HG03139 (cell line): Measurements from ENCODE around the gene MUSK.
A peak's percentile ranks its signal among the peaks of the same experiment; 100 is the strongest.

Source experiments
- ATAC-seq: cut with Tn5 transposase; IDR thresholded peaks from one replicate; pipeline ENCODE4 v1.9.1; 2021; ENCODE audit not compliant: unreplicated experiment

MUSK gene

DNA sequence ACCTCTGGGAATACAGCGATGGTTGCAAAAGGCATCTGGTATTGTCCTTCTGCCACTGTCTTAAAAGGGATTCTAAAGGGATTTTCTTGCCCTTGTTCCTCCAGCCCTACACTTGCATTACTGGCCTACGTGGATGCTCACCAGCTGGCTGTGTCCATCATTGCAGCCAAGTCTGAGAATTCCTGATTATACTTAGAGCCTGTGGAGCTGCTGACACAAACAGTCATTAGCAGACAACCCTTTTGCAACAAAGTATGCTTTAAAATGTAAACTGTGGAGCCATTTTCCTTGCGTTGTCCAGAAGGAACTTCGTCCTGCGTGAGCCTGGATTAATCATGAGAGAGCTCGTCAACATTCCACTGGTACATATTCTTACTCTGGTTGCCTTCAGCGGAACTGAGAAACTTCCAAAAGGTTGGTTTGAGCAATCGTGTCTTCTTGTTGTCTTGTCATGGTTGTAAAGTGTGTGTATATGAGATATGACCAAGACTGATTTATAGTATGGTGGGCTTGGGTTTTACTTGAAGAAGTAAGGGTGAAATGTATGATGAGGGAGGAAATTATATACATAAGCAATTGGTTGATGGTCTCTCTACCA lies at the start of gene MUSK:
TSS of gene MUSK (plus strand) at position 222 of the 598 bp plus-strand sequence. CDS start at position 336, 114 bp downstream.
- ATAC-seq: no peak

DNA sequence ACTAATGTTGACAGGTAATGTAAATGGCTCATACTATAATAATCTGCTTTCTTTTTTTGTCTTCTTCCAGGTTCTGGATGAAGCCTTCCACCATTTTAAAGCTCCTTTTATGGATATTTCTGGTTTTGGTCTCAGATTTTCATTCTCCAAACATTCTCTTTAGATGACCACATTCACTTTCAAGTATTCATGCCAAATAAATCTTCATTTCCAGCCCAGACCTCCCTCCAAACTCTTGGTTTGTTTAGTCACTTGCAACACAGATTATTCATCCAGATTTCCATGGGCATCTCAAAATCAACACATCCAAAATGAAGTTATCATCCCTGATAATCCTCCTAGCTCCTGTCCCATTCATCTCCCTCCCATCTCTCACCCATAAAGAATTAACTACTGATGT lies 48.8 kb upstream of the MUSK start:
- ATAC-seq: no peak

DNA sequence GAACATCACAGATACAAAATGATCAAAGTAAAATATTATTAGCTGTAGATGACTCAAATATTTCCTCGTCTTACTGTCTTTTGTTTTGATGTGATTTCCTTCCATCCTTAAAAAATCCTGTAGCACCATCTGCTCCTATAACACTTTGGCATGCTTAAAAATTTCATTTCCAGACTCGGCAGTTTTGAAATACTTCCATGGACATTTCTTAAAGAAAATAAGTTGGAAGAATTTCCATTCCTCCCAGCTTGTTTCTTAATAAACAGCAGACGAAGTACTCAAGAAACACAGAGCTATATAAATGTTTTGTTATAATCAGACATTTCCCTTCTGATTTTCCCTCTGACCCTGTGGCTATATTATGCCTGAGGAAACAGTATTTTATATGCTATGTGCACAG lies 47.9 kb upstream of the MUSK start:
- ATAC-seq: no peak

DNA sequence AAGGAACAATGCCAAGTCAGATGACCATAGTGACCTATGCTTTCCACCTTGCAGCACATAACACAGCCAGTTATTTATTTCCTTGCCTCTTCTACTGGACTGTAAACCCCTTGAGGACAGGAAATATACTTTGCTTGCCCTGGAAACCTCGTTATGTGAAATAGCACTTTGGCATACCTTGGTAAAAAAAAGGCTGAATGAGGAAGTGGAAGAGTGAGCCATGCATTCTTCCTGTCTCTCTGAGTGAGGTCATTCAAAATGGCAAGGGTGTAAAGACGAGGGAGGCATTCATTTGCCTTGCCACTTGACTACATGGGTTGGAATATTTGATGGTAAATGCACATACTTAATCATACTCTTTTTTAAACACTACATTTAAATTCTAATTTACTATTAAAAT lies 46.2 kb upstream of the MUSK start:
- no peak for ATAC-seq

DNA sequence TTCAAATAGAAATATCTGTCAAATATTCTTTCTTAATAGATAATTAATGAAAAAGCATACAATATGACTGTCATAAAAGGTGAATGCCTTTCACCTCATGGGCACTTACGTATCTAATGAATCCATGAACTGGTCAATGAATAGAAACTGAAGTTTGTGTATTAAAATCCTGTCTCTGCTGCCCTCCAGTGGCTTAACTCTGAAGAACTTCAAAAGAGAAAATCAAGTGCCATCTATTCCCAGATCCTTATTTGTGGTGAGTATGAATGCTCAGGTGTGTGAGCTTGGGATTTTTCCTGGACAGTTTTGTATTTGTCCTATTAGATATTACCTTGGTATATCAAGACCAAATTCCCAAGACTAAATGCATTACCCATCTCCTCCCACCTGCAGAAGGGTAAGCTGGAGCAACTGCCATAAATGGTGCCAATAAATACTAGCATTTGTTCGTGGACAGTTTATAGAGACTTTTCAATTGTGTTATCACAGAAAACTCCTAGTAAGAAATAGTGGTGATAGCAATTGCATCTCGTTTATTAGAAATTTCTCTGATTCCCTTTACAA lies 45.0 kb upstream of the MUSK start:
- ATAC-seq: no peak

DNA sequence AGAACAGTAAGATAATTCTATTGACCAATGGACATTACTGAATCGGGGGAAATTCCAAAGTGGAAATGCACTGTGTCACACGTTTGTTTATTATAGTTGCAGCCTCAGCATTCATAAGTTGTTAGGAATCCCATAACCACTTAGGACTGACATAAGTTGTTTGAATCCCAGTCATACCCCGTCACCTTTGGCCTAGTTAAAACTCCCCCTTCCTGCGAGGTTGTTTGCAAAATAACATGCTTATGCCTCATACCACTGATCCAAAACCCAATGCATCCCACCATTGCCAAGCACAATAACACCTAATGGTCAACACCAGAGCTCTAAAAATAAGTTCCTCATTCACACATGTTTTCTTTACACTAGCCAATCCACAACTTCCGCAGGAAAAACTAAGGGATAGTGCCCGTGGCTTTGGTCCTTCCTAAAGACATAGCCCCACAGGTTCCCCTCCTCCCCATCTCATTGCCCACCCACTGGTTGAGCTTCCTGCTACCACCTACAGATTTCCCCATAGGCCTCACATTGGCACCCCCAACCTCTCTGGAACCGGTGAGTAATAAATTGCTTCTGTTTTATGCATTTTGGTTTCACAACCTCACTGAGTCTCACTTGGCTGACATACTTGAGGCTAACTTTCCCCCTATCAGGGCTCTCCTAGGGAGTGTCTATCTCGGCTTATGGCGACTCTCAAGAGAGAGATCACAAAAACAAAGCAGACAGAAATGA lies 42.3 kb upstream of the MUSK start:
- peak; percentile 94 for ATAC-seq

DNA sequence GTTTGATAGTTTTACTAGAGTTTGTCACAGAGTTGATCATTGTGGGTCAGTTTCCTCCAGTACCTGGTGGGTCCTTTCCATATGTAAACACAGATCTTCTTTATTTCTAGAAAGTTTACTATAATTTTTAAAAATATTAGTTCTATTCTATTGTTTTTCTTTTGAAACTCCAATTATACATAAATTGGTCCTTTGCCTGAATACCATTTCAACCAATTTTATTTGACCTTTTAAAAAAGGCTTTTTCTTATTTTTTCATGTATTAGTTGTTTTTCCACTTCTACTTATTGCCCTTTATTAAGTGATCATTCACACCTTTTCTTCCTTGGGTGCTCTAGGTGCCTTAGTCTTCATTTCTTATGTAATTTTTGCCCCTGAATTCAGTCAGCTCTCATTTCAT lies 33.0 kb upstream of the MUSK start:
- no peak for ATAC-seq

DNA sequence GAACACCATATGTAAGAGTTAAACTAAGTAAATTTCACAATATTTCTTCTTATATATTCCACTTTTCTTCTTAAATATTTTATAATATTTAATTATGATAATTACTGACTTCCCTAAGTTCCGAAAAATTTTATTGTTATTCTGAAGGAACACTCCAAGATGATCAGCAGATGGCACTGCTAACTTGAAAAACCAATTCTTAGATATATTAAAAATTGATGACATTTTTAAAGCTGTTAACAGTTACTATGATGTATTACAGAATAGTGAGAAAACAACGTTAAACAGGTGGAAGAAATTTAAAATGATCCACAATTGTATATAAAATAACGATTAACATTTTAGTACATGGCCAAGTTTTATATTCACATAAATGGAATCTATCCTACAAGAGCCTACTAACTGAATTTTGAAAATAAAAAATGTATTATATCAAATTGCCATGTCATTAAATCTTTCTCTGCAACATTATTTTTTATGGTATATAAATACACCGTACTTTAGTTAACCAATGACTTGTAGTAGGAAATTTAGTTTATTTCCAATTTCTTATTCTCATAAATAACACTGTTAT lies 30.1 kb upstream of the MUSK start:
- no peak for ATAC-seq

DNA sequence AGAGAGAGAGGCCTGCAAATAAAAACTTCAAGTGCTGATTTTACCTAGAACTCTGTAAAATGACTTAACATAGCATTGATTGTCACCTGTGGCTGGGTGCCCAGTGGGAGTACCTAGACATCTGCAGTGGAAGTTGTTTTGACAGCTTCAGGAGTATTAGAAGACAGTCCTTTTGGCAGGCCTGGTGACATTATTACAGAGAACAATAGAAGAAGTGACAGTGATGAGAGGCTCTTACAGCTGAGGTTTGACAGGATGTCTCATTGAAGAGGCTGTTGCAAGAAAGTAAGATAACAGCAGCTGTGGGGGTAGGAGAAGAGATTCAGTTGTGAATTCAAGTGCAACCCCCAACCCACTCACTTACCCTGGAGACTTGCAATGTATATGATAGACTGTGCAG lies 27.9 kb upstream of the MUSK start:
- ATAC-seq: no peak

DNA sequence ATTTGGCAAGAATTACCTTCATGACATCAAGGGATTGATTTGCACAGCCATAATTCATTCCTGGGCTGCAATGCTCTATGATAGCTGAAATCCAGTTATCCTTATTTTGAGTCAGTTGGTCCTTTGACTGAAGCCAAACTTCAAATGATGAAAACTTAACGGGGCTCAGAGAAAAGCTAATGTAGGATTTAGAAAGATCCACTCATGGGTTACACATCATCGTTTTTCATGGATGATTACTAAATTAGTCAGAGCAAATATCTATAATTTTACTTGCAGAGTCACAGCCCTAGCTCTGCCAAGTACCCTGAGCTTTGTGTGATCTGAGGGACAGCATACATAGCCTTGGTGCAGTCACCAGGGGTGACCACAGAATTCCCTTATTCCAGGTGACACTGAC lies 27.3 kb upstream of the MUSK start:
- ATAC-seq: no peak

DNA sequence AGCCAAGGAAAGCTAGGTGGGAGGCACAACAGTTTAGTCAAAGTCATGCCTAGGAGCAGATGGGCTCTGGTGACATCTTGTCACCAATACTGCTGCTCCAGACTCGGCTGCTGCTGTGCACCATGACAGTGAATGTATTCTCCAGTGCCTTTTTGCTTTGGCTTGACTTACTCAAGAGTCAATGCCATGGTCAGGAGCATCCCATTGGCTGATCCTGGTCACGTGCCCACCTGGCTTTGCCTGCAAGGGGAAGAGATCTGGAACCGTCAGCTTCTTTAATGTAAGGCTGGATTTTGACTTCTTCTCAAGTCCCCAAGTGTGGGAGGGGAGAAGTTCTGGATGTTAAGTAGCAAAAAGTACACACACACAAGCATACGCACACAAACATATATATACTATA lies 19.9 kb upstream of the MUSK start:
- ATAC-seq: no peak

DNA sequence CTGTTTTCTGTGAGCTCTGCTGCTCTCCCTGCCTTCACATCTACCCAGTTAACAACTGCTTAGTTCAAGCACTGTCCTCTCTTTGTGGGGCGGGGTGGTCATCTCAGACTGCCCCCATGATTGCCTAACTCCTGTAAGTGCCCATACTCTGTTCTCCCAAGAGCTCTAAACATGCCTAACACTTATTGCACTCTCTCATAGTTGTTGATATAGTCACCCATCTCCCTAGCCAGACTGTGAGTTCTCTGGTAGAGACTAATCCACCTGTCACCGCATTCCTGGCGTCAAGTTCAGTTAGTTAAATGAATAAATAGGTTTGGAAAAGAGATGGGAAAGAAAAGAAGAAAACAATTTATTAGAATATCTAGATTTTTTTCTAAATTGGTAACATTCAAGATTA lies 18.3 kb upstream of the MUSK start:
- no peak for ATAC-seq

DNA sequence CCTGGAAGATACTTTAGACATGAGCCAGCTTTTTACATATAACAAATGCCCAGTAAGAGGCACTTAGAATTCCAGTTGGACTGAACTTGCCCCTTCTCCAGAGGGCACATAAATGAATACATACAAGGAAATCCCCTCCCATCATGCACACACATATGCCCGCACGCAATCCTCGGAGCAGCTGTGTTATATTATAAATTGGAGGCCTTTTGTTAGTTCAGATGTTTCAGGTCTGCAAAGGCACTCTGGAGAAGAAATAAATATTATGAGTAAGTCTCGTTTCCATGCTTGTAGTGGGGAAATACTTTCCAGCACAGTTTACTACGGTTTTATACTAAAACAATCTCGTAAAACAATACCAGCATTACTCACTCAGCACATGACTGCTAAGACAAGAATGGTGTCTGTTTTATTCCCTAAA lies 17.6 kb upstream of the MUSK start:
- ATAC-seq: no peak

DNA sequence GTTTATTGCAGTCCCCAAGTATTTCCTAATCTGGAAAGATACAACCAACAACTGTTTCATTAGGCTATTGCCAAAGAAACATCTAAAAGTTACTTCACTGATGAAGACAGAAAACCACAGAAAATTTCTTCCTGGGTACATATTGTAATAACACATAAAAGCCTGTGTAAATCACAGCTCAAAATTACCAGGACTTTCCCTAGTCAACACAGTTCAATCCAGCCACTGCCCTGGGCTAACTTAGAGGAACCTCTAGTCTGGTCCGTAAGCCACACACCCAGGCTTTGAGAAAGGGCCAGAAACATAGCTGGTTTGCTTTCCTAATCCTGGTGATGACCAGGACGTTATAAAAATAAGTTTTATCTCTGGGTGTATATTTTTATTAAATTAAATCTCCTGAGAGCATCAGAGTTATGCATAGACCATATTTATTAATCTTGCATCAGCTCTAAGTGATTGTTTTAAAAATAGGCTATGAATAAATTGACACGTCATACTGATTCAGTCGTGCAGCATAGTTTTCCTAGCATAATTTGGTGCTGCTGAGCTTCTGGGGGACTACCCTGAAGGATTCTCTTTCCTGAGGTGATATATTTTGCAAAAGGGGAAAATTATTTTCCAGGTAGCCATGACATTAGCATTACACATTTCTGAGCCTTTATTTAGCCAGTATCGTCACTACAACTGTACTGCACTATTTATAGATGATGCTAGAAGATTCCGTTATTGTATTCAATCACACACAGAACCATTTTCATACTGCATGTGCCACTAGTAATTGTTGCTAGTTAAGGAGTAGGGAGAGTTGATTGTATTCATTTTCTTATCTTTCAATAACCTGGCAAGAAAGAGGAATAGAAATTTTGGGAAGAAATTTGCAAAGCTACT lies 12.6 kb upstream of the MUSK start:
- no peak for ATAC-seq

DNA sequence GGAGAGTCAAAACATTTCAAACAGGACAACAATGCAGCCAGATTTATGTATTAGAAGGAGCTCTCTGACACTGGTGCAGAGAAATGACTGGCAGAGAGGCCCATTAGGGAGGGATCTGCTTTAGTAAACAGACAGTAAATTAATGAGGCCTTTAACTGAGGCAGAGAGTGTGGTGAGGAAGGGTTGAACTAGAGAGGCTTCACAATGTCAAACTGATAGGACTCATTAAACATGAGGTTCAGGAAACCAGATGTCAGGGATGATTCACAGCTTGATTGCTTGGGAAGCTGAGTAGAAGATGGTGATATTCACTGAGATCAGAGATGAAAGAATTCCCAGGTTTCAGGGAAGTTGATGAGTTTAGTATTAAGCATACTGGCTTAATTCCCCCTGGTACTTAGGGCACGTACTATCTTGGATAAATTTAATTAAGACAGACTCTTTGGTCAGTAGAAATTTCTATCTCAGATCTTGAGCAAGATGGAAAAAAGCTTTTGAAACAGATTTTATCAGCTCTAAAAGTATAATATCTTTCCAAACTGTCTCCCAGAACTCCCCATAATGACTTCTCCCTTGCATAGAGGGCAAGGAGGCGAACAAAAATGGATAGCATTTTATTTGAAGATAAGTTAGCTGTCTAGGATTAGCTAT lies 8.6 kb upstream of the MUSK start:
- ATAC-seq: no peak

DNA sequence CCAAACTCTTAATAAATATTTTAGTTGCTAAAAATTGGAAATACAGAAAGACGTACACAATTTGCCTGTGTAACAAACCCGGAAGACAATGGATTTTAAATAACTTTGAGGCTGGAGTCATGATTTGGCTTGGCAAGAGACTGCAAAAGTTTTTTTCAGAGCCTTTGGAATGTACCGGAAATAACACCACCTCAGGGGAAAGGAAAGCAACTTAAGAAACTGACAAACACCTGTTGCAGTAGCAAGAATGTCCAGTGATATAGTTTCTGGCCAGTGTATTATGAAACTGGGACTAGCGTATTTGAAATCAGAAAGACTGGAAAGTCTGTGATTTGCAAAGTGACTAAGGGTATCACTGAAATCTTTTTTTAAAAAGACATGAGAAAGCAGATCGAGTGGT lies 842 bp downstream of the MUSK start:
- no peak for ATAC-seq

DNA sequence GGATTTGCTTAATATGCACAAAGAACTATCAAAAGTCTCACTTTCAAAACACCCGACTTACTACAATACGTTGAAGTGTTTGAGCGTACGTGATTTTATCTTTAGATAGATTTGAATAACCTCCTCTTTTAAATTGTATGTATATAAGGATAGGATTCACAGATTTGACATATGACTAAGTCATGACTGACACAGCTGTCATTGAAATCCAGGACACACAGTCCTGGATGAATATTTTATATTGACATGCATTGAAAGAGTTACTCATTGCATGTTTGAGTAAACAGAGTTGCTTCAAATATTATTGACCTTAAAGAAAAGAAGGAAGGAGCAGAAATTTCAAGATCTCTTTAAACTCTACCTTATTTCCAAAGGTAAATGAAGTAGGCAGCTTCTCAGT lies 3.3 kb downstream of the MUSK start:
- ATAC-seq: no peak

DNA sequence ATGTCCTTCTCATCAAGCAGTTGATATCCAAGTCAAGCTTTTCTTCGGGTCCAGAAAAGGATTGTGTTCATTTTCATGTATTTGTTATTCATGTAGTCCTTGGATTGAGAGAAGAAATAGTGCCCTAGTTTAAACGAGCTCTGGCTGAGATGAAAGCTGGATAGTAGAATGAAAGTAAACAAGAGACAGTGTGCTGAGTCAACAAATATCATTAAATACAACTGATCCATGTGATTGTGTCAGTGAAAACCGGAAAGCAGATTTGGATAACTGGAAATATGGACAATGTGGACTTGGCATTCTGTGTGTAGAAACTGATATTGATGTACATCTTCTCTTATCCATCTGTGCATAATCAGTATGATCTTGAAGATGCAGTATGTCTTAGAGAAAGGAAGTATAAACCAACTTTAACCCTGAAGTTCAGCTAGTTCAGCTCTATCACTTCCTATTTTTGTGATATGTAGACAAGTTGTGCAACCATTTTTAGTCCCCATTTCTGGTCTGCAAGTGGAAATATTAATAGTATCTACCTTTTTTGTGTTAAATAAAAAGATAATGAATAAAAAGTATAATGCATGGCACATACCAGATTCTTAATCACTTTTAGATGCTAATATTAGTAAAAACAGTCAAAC lies 4.4 kb downstream of the MUSK start:
- no peak for ATAC-seq

DNA sequence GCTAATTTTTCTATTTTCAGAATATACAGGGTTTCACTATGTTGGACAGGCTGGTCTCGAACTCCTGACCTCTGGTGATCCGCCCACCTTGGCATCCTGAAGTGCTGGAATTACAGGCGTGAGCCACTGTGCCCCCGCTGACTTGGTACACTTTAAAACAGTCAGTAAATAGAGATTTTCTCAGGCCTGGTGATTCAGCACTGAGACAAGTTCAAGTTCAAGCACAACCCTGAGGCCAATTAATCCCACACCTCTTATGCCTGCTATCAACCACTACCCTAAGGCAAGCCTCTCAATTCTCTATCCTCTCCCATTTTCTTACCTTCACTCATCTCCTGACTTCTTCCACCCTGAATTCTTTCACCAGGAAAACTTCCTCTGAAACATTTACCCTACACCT lies 18.9 kb downstream of the MUSK start:
- no peak for ATAC-seq

DNA sequence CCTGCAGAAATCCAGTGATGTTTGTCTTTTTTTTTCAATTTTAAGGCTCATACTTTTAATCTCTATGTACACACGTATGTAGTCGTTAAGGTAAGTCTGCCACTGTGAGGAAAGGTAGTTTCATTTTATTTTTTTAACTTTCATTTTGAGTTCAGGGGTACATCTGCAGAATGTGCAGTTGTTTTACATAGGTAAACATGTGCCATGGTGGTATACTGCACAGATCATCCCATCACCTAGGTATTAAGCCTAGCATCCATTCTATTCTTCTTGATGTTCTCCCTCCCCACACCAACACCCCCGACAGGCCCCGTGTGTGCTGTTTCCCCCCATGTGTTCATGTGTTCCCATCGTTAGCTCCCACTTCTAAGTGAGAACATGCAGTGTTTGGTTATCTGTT lies 19.7 kb downstream of the MUSK start:
- no peak for ATAC-seq
